IPS DF 6.9 (cell line): ENCODE results near the gene CYP4F22.

Experiments used
- DNase-seq: peaks from one replicate; pipeline ENCODE4 v3.0.0-alpha.2; 2013; ENCODE audit warnings: low read depth, low spot score
- H3K27ac ChIP-seq: one replicate; pipeline ENCODE4 v1.5.1; 2013; ENCODE audit warnings: low read length, control low read depth
- H3K27me3 ChIP-seq: 2 replicates; pipeline ENCODE4 v1.6.1; 2013; ENCODE audit warnings: mild to moderate bottlenecking, low read length; ENCODE audit not compliant: control insufficient read depth, insufficient read depth
- H3K36me3 ChIP-seq: 2 replicates; pipeline ENCODE4 v1.6.1; 2013; ENCODE audit warnings: low read length; ENCODE audit not compliant: control insufficient read depth, insufficient read depth
- H3K4me1 ChIP-seq: 2 replicates; pipeline ENCODE4 v1.6.1; 2013; ENCODE audit warnings: low read length; ENCODE audit not compliant: control insufficient read depth, insufficient read depth
- H3K4me3 ChIP-seq: 2 replicates; pipeline ENCODE4 v1.5.1; 2013; ENCODE audit warnings: mild to moderate bottlenecking, low read length
- H3K9me3 ChIP-seq: 2 replicates; pipeline ENCODE4 v1.6.1; 2013; ENCODE audit warnings: low read length, inconsistent platforms; ENCODE audit not compliant: control insufficient read depth, insufficient read depth
- WGBS: extraction: QIAGEN DNeasy Blood & Tissue Kit; methylation state at CpG from one replicate; pipeline ENCODE4 v1.1.7; 2013; ENCODE audit warnings: mixed read lengths, missing lambda C conversion rate; ENCODE audit not compliant: insufficient read length, insufficient coverage; 5-methylcytosine and 5-hydroxymethylcytosine counted together

CYP4F22 gene

GRCh38 chr19:15536350-15536749 lies 28.0 kb downstream of the CYP4F22 start:
- peaks cover 21% of the 10 kb centered on the region for H3K9me3 ChIP-seq
- H3K27ac ChIP-seq = no peak overlapping the region
- no peaks in the 10 kb centered on the region for H3K36me3 ChIP-seq
- DNase-seq = no peak
- H3K4me3 ChIP-seq = no peak overlapping the region
- no peaks in the 10 kb centered on the region; the same call in 1 of the 2 replicates for H3K4me1 ChIP-seq
- no peaks in the 10 kb centered on the region; the same call in 1 of the 2 replicates for H3K27me3 ChIP-seq
- WGBS = no CpG with 5 or more reads among the region's 4 CpGs

GRCh38 chr19:15538774-15539173 lies 30.4 kb downstream of the CYP4F22 start:
- Histone ChIP-seq H3K27me3 (no peaks in the 10 kb centered on the region; the same call in 1 of the 2 replicates), H3K4me3 (no peak overlapping the region), H3K36me3 (no peaks in the 10 kb centered on the region), H3K9me3 (peaks cover 25% of the 10 kb centered on the region), H3K4me1 (no peaks in the 10 kb centered on the region; the same call in 1 of the 2 replicates), H3K27ac (no peak overlapping the region)
- DNase-seq = no peak
- WGBS = no CpG with 5 or more reads among the region's 1 CpG

- H3K9me3 ChIP-seq = peaks cover 26% of the 10 kb centered on the region
- no peaks in the 10 kb centered on the region for H3K36me3 ChIP-seq
- no peak overlapping the region for H3K27ac ChIP-seq
- no peak for DNase-seq
- no peak overlapping the region for H3K4me3 ChIP-seq
- H3K4me1 ChIP-seq = no peaks in the 10 kb centered on the region; the same call in 1 of the 2 replicates
- no peaks in the 10 kb centered on the region; the same call in 1 of the 2 replicates for H3K27me3 ChIP-seq
Measured at GRCh38 chr19:15539638-15540037, 31.3 kb downstream of the CYP4F22 start.

- no peak for DNase-seq
- Histone ChIP-seq H3K4me3 (no peak overlapping the region), H3K9me3 (peaks cover 19% of the 10 kb centered on the region), H3K27ac (no peak overlapping the region), H3K27me3 (no peaks in the 10 kb centered on the region; the same call in 1 of the 2 replicates), H3K36me3 (no peaks in the 10 kb centered on the region), H3K4me1 (no peaks in the 10 kb centered on the region; the same call in 1 of the 2 replicates)
- no CpG with 5 or more reads among the region's 20 CpGs for WGBS
Measured at GRCh38 chr19:15540435-15540834, 32.1 kb downstream of the CYP4F22 start.

GRCh38 chr19:15544283-15544682 lies 36.0 kb downstream of the CYP4F22 start:
- H3K9me3 ChIP-seq = peaks cover 19% of the 10 kb centered on the region
- no peak for DNase-seq
- no peak overlapping the region for H3K4me3 ChIP-seq
- H3K4me1 ChIP-seq = no peaks in the 10 kb centered on the region; the same call in 1 of the 2 replicates
- H3K36me3 ChIP-seq = no peaks in the 10 kb centered on the region
- H3K27ac ChIP-seq = no peak overlapping the region
- H3K27me3 ChIP-seq = no peaks in the 10 kb centered on the region

- H3K4me3 ChIP-seq = no peak overlapping the region
- no peaks in the 10 kb centered on the region for H3K36me3 ChIP-seq
- no peaks in the 10 kb centered on the region; the same call in 1 of the 2 replicates for H3K4me1 ChIP-seq
- no peak overlapping the region for H3K27ac ChIP-seq
- H3K27me3 ChIP-seq = no peaks in the 10 kb centered on the region
- no peak for DNase-seq
- H3K9me3 ChIP-seq = peaks cover 18% of the 10 kb centered on the region
- no CpG with 5 or more reads among the region's 1 CpG for WGBS
Measured at GRCh38 chr19:15544970-15545369, 36.6 kb downstream of the CYP4F22 start.

- Histone ChIP-seq H3K4me3 (no peak overlapping the region), H3K9me3 (peaks cover 14% of the 10 kb centered on the region), H3K27ac (no peak overlapping the region), H3K4me1 (no peaks in the 10 kb centered on the region), H3K27me3 (no peaks in the 10 kb centered on the region), H3K36me3 (no peaks in the 10 kb centered on the region)
- WGBS = no CpG with 5 or more reads among the region's 2 CpGs
- no peak for DNase-seq
Measured at GRCh38 chr19:15548648-15549047, 40.3 kb downstream of the CYP4F22 start.

- Histone ChIP-seq H3K9me3 (peaks cover 11% of the 10 kb centered on the region), H3K27me3 (no peaks in the 10 kb centered on the region), H3K27ac (no peak overlapping the region), H3K4me3 (no peak overlapping the region), H3K4me1 (no peaks in the 10 kb centered on the region), H3K36me3 (no peaks in the 10 kb centered on the region)
- WGBS = no CpG with 5 or more reads among the region's 5 CpGs
- no peak for DNase-seq
Measured at GRCh38 chr19:15549581-15549980, 41.3 kb downstream of the CYP4F22 start.

- peaks cover 11% of the 10 kb centered on the region for H3K9me3 ChIP-seq
- no peak overlapping the region for H3K27ac ChIP-seq
- no peaks in the 10 kb centered on the region for H3K27me3 ChIP-seq
- no peak overlapping the region for H3K4me3 ChIP-seq
- DNase-seq = no peak
- no peaks in the 10 kb centered on the region for H3K36me3 ChIP-seq
- no peaks in the 10 kb centered on the region for H3K4me1 ChIP-seq
- WGBS = no CpG with 5 or more reads among the region's 3 CpGs
Measured at GRCh38 chr19:15550273-15550672, 41.9 kb downstream of the CYP4F22 start.

GRCh38 chr19:15550929-15551292 lies 42.6 kb downstream of the CYP4F22 start:
- no peak overlapping the region for H3K27ac ChIP-seq
- H3K4me3 ChIP-seq = no peak overlapping the region
- DNase-seq = no peak
- no CpG with 5 or more reads among the region's 8 CpGs for WGBS
- H3K36me3 ChIP-seq = no peaks in the 10 kb centered on the region
- H3K9me3 ChIP-seq = peaks cover 9% of the 10 kb centered on the region
- H3K4me1 ChIP-seq = no peaks in the 10 kb centered on the region
- no peaks in the 10 kb centered on the region for H3K27me3 ChIP-seq

GRCh38 chr19:15551293-15552004 lies 43.1 kb downstream of the CYP4F22 start:
- WGBS = no CpG with 5 or more reads among the region's 40 CpGs
- no peaks in the 10 kb centered on the region for H3K4me1 ChIP-seq
- H3K27me3 ChIP-seq = no peaks in the 10 kb centered on the region
- H3K27ac ChIP-seq = no peak overlapping the region
- peaks cover 9% of the 10 kb centered on the region for H3K9me3 ChIP-seq
- H3K36me3 ChIP-seq = no peaks in the 10 kb centered on the region
- no peak overlapping the region for H3K4me3 ChIP-seq
- no peak for DNase-seq
